HG03342 (cell line): Measurements from ENCODE around the gene FBXO7.

ENCODE experiments used
- ATAC-seq: cut with Tn5 transposase; IDR thresholded peaks from one replicate; pipeline ENCODE4 v1.9.1; 2021; ENCODE audit warnings: mild to moderate bottlenecking, moderate library complexity; ENCODE audit not compliant: unreplicated experiment

FBXO7 gene

GRCh38 chr22:32531228-32531627, 56.6 kb downstream of the FBXO7 start:
- ATAC-seq: no peak

- no peak for ATAC-seq
Measured at GRCh38 chr22:32531931-32532819, 57.6 kb downstream of the FBXO7 start.

DNA sequence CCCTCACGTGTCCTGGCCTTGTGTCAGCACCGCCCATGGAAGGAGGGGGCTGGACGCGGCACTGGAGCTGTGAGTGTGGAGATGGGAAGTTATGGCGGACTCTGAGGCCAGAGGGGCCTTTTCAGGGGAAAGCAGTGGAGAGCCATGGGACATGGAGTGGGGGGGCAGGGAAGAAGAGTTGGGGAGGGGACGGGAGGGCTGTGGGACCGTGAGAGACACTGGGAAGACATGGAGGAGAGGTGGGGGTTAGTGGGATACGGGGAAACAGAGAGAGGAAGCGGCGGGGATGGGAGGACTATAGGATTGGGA, 58.2 kb downstream of the FBXO7 start:
- ATAC-seq: no peak

- ATAC-seq: no peak
Measured at GRCh38 chr22:32533265-32534111, 58.9 kb downstream of the FBXO7 start.

GRCh38 chr22:32534252-32535235, 59.9 kb downstream of the FBXO7 start:
- no peak for ATAC-seq

DNA sequence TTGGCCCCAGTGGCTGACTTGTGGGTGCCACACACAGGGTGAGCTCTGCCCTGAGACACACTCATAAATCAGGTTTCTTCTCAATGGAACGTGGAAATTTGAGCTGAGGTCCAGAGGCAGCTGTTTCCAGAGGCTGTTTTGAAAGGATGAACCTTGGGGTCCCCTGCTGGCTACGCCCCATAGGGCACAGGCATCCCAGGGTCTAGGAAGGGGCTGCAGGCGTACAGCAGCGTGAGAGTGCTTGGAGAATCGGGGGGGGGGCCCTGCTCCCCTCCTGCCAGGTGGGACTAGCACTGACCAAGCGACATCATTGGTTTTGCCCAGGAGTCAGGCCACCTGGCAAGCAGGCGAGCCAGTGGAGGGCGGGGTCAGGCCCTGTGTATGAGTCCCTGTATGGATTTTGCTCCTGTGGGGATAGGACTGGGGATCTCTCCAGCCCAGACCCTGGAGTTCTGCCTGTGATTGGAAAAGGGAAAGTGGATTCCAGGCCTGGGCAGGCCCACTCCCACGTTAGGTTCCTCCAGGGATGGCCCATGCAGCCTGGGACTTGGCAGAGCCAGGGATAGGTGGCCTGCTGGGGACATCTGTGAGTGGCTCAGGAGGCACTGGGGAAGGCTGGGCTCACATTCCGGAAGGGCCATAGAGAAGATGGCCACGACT, 61.0 kb downstream of the FBXO7 start:
- no peak for ATAC-seq

GRCh38 chr22:32536352-32536751, 61.7 kb downstream of the FBXO7 start:
- ATAC-seq: no peak

GRCh38 chr22:32538521-32538920, 63.9 kb downstream of the FBXO7 start:
- ATAC-seq: no peak

- no peak for ATAC-seq
Measured at GRCh38 chr22:32539631-32540421, 65.2 kb downstream of the FBXO7 start.

DNA sequence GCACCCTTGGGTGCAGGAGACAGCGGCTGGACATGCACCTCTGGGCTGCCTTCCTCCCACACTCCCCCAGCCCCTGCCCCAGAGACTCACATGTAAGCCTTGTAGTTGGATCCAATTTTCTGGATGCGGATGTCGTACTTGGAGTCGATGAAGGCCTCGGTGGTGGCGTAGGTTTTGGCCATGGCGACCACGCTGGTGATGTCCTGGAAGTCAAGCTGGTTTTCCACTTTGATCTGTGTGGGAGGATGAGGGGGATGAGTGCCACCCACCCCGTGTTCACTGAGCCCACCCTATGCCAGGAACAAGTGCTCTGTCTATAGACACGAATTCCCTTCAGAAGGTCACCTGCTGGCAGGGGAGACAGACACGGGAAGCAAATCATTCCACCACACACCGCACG, 66.9 kb downstream of the FBXO7 start:
- ATAC-seq: no peak

GRCh38 chr22:32542066-32542676, 67.6 kb downstream of the FBXO7 start:
- no peak for ATAC-seq

DNA sequence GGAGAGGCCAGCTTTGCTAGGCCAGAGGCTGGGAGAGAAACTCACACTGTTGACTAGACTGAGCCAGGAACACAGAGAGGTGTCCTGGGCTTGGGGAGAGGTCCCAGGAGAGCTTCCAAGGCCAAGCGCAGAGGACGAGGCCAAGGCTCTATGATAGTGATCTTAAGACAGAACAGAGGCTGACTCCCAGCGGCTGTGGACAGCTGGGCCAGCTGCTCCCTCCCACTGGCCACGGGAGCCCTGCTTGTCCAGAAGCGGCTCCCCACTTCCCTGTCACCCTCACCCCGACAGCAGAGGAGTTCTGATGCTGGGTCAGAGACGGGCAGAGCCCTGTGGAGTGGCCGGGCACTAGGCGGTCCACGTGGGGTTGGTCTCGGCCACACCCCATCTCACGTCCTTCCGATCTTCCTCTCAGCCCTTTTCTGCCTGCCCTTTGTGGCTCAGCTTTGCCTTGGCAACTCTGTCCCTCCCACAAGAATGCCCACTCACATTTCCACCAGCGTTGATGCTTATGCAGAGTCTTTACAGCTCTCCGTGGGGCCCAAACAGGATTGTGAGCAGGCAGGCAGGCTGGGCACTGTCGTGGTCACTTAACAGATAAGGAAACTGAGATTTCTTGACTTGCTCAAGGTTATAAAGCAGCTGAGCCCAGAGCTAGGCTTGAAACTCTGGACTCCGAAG, 68.2 kb downstream of the FBXO7 start:
- ATAC-seq: no peak

DNA sequence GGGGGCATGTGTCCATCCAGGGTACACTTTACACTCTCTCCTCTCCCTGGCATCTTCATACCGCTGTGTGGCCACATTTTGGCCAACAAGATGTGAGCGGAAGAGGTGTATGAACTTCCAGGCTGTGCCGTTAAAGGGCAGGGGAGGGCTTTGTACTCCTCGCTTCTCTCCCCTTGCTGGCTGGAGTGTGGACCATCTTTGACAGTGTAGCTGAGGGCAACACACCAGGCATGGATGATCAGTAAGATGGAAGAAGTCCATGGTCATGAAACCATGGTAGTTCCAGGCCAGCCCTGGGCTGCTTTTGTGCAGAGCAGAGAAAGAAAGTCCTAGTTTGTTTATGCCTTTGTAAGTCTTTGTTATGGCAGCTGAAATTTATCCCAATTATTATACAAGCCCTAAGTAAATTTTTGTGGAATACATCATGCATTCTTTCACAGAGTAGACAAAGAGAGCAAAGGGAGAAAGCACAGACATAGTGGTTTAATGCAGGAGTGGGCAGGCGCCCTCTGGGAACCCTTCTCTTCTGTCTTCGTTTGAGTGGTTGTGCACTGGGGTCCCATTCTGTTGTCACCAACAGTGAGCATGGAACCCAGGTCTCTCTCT, 70.4 kb downstream of the FBXO7 start:
- no peak for ATAC-seq

GRCh38 chr22:32545801-32546200, 71.2 kb downstream of the FBXO7 start:
- ATAC-seq: no peak

DNA sequence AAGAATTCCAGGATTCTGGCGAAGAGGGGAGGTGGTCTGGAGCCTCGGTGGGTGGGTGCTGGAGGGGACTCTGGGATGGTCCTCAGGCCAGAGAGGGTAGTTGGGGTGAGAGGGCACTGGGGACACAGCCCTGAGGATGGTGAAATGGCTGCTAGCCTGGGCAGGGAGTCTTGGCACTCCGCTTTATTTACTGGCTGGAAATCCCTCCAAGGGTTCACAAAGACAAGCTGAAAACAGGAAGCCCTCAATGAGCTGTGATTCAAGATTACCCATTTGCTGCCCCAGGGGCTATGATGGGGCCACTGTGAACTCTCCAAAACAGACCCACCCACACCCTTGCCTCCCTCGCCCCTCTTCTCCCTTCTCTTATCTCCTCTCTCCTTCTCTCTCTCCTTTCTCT, 71.9 kb downstream of the FBXO7 start:
- ATAC-seq: no peak

DNA sequence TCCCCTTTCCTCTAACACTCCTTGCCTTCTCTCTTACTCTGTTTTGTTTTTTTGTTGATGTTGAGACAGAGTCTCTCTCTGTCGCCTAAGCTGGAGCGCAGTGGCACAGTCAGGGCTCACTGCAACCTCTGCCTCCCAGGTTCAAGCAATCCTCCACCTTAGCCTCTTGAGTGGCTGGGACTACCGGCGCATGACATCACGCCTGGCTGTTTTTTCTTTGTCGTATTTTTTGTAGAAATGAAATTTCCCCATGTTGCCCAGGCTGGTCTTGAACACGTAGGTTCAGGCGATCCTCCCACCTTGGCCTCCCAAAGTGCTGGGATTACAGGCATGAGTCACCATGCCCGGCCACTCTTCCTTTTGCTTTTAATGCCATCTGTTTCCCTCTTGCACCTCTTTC, 72.3 kb downstream of the FBXO7 start:
- ATAC-seq: no peak

- no peak for ATAC-seq
Measured at GRCh38 chr22:32548039-32548438, 73.4 kb downstream of the FBXO7 start.
